Lung (tissue), 12 donors: Measurements from ENCODE around the gene HCN1. TPM values are rescaled to one million over a fixed set of nuclear protein-coding genes. Genes with fewer than 3 reads are reported as not detected.

ENCODE experiments used
- ATAC-seq: fragments of 200-7000 bp; cut with Tn5 transposase; one replicate; pipeline ENCODE4 v1.9.1; 2020; ENCODE audit warnings: moderate number of reproducible peaks; ENCODE audit not compliant: insufficient read depth, low FRiP score
- DNase-seq, 3 donors: peaks; one replicate each; pipeline ENCODE4 v3.0.0-alpha.2; 2013 to 2017
- H3K27ac ChIP-seq, 2 donors: one replicate each; pipeline ENCODE4 v1.5.1; 2013; ENCODE audit warnings: mild to moderate bottlenecking in 2 of 2, moderate library complexity in 2 of 2, control low read depth in 1 of 2, inconsistent platforms in 1 of 2, low read depth in 1 of 2, low read length in 1 of 2
- H3K27me3 ChIP-seq, 3 donors: one replicate each; pipeline ENCODE4 v1.5.1; 2013; ENCODE audit warnings: low read length in 2 of 3; ENCODE audit not compliant: control insufficient read depth in 3 of 3, insufficient read depth in 3 of 3
- H3K36me3 ChIP-seq, 4 donors: one replicate each; pipeline ENCODE4 v1.5.1; 2013; ENCODE audit warnings: low read length in 4 of 4, mild to moderate bottlenecking in 1 of 4, moderate library complexity in 1 of 4; ENCODE audit not compliant: control insufficient read depth in 4 of 4, insufficient read depth in 4 of 4
- H3K4me1 ChIP-seq, 5 donors: one replicate each; pipeline ENCODE4 v1.5.1; 2013; ENCODE audit warnings: low read length in 5 of 5, mild to moderate bottlenecking in 2 of 5, moderate library complexity in 1 of 5; ENCODE audit not compliant: control insufficient read depth in 5 of 5, insufficient read depth in 5 of 5
- H3K4me3 ChIP-seq: one replicate; pipeline ENCODE4 v1.5.1; 2013; ENCODE audit warnings: mild to moderate bottlenecking, control low read depth, moderate library complexity
- H3K9ac ChIP-seq, 2 donors: one replicate each; pipeline ENCODE4 v1.5.1; 2013; ENCODE audit warnings: low read length in 2 of 2, control low read depth in 1 of 2; ENCODE audit not compliant: insufficient read depth in 1 of 2
- H3K9me3 ChIP-seq, 4 donors: one replicate each; pipeline ENCODE4 v1.5.1; 2013; ENCODE audit warnings: low read length in 3 of 4, mild to moderate bottlenecking in 1 of 4, moderate library complexity in 1 of 4; ENCODE audit not compliant: control insufficient read depth in 4 of 4, insufficient read depth in 3 of 4
- WGBS, 2 donors: extraction: QIAGEN DNeasy Blood & Tissue Kit; methylation state at CpG; one replicate each; pipeline ENCODE4 v1.1.7; 2013; 5-methylcytosine and 5-hydroxymethylcytosine counted together
- polyA plus RNA-seq, 2 donors: library from polyadenylated mRNA; stranded (reverse); fragments of 200-250 nt; gene quantifications; one replicate each; pipeline ENCODE4 v1.2.1, GENCODE V29; 2013
- total RNA-seq, 2 donors: library from RNA; depleted of rRNA in 1 of 2; stranded (reverse); fragments of >200 nt in 1 of 2; gene quantifications; one replicate each; pipeline ENCODE4 v1.2.1, GENCODE V29; 2014 to 2021
- TF ChIP-seq, protein P1 (sequence below): IDR thresholded peaks from 2 replicates; pipeline ENCODE4 v1.5.1; 2012; ENCODE audit warnings: mild to moderate bottlenecking; ENCODE audit errors: control extremely low read depth, extremely low read depth
- donor health status: control.
- donor health status: control.
- donor health status: Bipolar disorder and iron deficiency.
- donor health status: healthy.
- donor health status: DM: yes; HTN: yes; CAD: no.

HCN1 gene
- total and polyA plus RNA-seq, 4 donors = 0.01 to 0.06 (median 0.06) TPM; not detected in 1

DNA sequence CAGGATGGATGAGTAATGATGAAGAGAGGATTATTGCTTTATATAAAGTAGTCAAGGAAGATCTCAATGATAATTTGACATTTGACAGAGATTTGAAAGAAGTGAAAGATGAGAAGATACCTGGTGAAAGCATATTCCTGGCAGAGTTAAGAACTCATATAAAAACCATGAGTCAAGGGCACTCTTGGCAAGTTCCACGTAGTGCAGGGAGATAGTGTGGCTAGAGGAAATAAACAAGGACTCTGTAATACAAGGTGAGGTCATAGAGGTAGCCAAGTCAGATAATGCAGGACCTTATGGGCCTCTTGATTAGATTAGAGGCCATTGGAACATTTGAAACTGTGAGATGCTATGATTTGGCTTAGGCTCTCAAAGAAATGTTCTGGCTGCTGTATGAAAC lies 72.3 kb downstream of the HCN1 start:
- no peak overlapping the region for H3K4me3 ChIP-seq
- WGBS, 2 donors = 26 to 41% methylated on average over 1 of the region's 1 CpG
- DNase-seq (no peak), ATAC-seq (no peak)
- no peaks in the 10 kb centered on the region for H3K36me3 ChIP-seq
- H3K9ac ChIP-seq = no peak overlapping the region
- TF ChIP-seq, protein P1, sequence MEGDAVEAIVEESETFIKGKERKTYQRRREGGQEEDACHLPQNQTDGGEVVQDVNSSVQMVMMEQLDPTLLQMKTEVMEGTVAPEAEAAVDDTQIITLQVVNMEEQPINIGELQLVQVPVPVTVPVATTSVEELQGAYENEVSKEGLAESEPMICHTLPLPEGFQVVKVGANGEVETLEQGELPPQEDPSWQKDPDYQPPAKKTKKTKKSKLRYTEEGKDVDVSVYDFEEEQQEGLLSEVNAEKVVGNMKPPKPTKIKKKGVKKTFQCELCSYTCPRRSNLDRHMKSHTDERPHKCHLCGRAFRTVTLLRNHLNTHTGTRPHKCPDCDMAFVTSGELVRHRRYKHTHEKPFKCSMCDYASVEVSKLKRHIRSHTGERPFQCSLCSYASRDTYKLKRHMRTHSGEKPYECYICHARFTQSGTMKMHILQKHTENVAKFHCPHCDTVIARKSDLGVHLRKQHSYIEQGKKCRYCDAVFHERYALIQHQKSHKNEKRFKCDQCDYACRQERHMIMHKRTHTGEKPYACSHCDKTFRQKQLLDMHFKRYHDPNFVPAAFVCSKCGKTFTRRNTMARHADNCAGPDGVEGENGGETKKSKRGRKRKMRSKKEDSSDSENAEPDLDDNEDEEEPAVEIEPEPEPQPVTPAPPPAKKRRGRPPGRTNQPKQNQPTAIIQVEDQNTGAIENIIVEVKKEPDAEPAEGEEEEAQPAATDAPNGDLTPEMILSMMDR = no peak
- H3K9me3 ChIP-seq = no peaks in the 10 kb centered on the region
- no peak overlapping the region for H3K27ac ChIP-seq
- H3K27me3 ChIP-seq = no peaks in the 10 kb centered on the region
- H3K4me1 ChIP-seq = no peaks in the 10 kb centered on the region

DNA sequence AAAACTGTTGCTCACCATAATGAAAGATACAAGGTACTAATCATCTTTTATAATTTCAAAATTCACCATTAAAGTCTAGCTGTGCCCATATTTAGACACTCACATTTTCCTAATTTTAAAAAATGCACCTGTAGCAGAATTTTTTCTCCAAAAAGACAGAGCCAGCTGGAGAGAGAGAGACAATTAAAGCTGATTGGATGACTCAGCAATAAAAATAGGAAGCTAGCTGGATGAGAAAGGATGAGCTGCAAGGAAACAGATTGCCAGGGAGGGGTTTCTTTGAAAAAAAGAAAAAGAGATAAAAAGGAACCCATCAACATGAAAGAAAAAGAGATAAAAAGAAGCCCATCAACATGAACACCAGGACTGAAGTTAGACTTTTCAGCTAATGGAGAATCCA lies 73.8 kb downstream of the HCN1 start:
- H3K27ac ChIP-seq = no peak overlapping the region
- no peak overlapping the region for H3K4me3 ChIP-seq
- no peaks in the 10 kb centered on the region for H3K27me3 ChIP-seq
- ATAC-seq = no peak
- H3K4me1 ChIP-seq = no peaks in the 10 kb centered on the region
- TF ChIP-seq, protein P1 = no peak
- H3K9me3 ChIP-seq = no peaks in the 10 kb centered on the region
- DNase-seq = no peak
- no peaks in the 10 kb centered on the region for H3K36me3 ChIP-seq
- no peak overlapping the region for H3K9ac ChIP-seq

DNA sequence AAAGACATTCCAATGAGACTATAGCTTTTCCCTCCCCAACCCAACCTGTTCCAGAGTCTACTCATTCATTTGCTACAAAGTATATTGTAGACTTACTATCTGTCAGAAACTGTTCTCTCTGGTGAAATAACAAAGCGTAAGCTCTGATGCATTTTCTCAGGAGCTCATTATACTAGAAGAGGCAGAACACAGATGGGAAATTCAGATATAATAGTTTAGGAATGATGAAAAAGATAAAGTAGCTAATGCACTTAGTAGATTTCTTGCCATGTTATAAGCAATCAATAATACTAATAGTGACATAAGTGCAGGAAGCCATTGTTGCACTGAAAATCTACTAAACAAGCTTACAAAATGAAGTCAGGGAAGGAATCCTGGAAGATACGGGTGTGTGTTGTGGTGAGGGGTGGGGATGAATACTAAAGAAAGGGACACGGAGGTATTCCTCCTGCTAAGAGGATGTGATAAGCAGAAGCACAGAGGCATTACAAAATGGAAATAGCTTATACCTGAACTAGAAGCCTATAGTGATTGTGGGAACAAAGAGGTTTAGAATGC lies 78.2 kb downstream of the HCN1 start:
- no peak for ATAC-seq
- H3K9me3 ChIP-seq = no peaks in the 10 kb centered on the region
- H3K36me3 ChIP-seq = no peaks in the 10 kb centered on the region
- no peak overlapping the region for H3K4me3 ChIP-seq
- H3K9ac ChIP-seq = no peak overlapping the region
- TF ChIP-seq, protein P1 = no peak
- no peaks in the 10 kb centered on the region for H3K27me3 ChIP-seq
- WGBS, 2 donors = 68 to 72% methylated on average over 3 of the region's 3 CpGs
- H3K27ac ChIP-seq = no peak overlapping the region
- no peak for DNase-seq
- no peaks in the 10 kb centered on the region for H3K4me1 ChIP-seq

DNA sequence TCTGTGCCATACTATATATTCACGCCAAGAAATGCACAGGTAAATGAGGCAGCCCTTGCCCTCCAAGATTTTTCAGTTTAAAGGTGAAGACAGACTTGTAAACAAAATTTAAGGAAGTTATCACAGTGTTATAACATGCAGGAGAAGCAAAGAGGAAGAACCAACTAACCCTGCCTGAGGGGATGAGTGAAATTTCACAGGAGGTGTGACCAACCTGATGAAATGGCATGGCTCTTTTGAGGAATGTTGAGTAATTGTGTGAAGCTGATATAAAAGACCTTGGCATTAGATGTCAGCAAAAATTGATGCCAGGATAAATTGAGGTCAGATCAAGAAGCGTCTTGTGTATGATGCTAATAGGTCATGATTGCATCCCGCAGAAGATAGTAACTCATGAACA lies 86.5 kb downstream of the HCN1 start:
- TF ChIP-seq, protein P1 = no peak
- 79 to 82% methylated on average over 3 of the region's 3 CpGs for WGBS, 2 donors
- no peak overlapping the region for H3K4me3 ChIP-seq
- no peaks in the 10 kb centered on the region for H3K27me3 ChIP-seq
- no peaks in the 10 kb centered on the region for H3K9me3 ChIP-seq
- H3K9ac ChIP-seq = no peak overlapping the region
- DNase-seq (no peak), ATAC-seq (no peak)
- H3K36me3 ChIP-seq = no peaks in the 10 kb centered on the region
- no peak overlapping the region for H3K27ac ChIP-seq
- no peaks in the 10 kb centered on the region for H3K4me1 ChIP-seq
